Measurements from ENCODE around the gene GPC6.

- TF ChIP-seq CTCF (IDR thresholded peaks at IDR 0.05) (no peak), POLR2A (IDR thresholded peaks at IDR 0.05) (no peak), POLR2AphosphoS5 (IDR thresholded peaks at IDR 0.05; ENCODE audit: insufficient read depth in 1 of 2, low read depth in 1 of 2) (no peak)
These were observed 10.5 kb upstream of the GPC6 start for GRCh38 chr13:93216122-93216521.

Measured in vagina (tissue), 2 donors.